ENCODE measurements around the gene GPLD1.

GRCh38 chr6:24504287-24504648, 14.9 kb upstream of the GPLD1 start:
- TF ChIP-seq EZH2phosphoT487 (IDR thresholded peaks at IDR 0.05; ENCODE audit: unreplicated experiment) = no peak
- no peak for TF ChIP-seq CTCF (conservative IDR thresholded peaks at IDR 0.05; ENCODE audit: low read depth in 2 of 2)
- TF ChIP-seq POLR2AphosphoS5 (IDR thresholded peaks at IDR 0.05; ENCODE audit: low read depth) = no peak
- no peak for TF ChIP-seq EZH2 (IDR thresholded peaks at IDR 0.05; ENCODE audit: low read depth, unreplicated experiment)
- TF ChIP-seq REST (IDR thresholded peaks at IDR 0.05; ENCODE audit: unreplicated experiment) = no peak
- no peak for TF ChIP-seq ZNF114 (CRISPR knock-in tag; IDR thresholded peaks at IDR 0.05)
- TF ChIP-seq ZNF331 (CRISPR knock-in tag; IDR thresholded peaks at IDR 0.05; ENCODE audit: low read depth) = no peak
- TF ChIP-seq CREB1 (CRISPR knock-in tag; IDR thresholded peaks at IDR 0.05; ENCODE audit: low read depth) = no peak

Data from GM23338 (cell line).